GM19023 (cell line): Measurements from ENCODE around the gene SPATA13.

ENCODE experiments used
- ATAC-seq: cut with Tn5 transposase; IDR thresholded peaks from one replicate; pipeline ENCODE4 v1.9.1; 2021; ENCODE audit warnings: mild to moderate bottlenecking, moderate library complexity; ENCODE audit not compliant: unreplicated experiment

Gene SPATA13

DNA sequence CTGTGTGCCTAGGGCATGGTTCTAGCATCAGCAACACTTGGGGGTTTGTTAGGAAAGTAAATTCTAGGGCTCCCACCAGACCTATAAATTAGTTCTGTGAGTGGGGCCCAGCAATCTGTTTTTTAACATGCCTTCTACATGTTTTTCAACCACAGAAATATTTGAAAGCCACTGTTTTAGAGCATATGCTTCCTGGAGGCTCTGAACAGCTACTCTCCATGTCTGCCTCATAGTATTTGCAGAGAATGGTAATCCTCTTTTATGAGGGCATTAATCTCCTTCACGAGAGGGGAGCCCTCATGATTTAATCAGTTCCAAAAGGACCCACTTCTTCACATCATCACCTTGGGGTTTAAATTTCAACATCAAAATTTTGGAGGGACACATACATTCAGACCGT lies 6.0 kb downstream of the SPATA13 start:
- ATAC-seq, result no peak

GRCh38 chr13:24167666-24168391 lies 7.3 kb downstream of the SPATA13 start:
- no peak for ATAC-seq

GRCh38 chr13:24168392-24168750 lies 7.9 kb downstream of the SPATA13 start:
- no peak for ATAC-seq

- no peak for ATAC-seq
These were observed 8.5 kb downstream of the SPATA13 start for GRCh38 chr13:24168979-24169378.

DNA sequence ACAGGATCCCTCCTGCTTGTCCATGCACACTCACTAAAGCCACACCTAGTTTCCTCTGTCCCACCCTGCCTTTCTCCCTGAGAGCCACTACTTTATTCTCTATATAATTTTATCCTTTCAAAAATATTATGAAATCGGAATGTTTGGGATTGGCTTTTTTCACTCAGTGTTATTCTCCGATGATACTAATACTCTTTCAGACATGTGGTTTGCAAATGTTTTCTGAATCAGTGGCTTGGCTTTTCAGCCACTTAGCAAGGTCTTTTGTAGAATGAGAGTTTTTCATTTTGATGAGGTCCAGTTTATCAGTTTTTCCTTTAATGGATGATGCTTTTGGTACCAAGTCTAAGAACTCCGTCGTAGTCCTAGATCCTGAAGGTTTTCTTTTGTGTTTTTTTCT lies 11.6 kb downstream of the SPATA13 start:
- no peak for ATAC-seq

GRCh38 chr13:24173795-24174194 lies 13.3 kb downstream of the SPATA13 start:
- no peak for ATAC-seq

GRCh38 chr13:24175847-24176246 lies 15.3 kb downstream of the SPATA13 start:
- no peak for ATAC-seq

DNA sequence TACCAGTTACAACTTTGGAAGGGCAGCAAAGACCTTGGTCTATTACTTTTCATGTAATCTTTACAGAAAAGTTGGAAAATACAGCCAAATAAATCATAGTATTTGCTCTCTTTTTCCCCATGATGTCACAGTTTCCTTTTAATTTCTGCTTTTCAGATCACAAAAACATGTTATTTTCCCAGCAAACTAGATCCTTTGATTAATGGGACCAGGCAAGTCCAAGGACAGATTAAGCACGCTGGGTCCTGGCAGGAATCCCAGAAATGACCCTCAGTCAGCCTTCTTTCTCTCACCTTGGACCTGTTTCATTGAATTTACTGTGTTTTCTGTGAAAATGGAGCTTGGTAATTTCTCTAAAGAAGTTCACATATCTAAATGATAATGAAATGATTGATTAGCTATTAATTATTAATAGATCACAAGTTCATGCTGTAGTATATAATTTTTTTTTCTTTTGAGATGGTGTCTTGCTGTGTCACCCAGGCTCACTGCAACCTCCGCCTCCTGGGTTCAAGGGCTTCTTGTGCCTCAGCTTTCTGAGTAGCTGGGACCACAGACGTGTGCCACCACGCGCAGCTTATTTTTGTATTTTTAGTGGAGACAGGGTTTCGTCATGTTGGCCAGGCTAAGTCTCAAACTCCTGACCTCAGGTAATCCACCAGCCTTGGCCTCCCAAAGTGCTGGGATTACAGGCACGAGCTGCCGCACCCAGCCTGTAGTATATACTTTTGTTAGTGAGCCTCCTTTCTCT lies 16.0 kb downstream of the SPATA13 start:
- ATAC-seq, result no peak

DNA sequence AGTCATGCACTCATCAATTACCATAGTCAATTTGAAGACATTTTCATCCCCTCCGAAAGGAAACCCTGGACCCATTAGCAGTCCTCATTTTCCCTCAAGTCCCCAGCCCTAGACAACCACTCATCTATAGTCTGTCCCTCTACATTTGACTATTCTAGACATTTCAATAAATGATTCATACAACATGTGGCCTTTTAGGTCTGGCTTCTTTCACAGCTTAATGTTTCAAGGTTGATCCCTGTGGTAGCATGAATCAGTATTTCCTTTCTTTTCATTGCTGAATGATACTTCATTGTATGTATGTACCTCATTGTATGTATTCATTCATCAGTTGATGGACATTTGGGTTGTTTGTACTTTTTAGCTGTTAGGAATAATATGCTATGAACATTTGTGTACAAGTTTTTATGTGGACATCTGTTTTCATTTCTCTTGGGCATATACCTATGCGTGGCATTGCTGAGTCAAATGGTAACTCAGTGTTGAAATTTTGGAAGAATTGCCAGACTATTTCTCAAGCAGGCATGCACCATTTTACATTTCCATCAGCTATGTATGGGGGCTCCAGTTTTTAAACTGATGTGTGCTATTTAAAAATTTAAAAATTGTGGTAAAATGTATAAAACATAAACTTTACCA lies 18.4 kb downstream of the SPATA13 start:
- no peak for ATAC-seq

DNA sequence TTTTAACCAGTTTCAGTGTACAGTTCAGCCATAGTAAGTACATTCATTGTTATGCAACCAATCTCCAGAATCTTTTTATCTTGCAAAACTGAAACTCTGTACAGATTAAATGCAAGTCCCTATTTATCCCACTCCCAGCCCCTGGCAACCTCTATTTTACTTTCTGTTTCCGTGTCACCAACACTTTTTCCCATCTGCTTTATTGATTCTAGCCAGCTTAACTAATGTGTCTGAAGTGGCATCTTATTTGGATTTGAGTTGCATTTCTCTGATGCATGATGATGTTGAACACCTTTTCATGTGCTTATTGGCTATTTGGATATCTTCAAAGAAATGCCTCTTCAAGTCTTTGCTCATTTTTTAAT lies 18.9 kb downstream of the SPATA13 start:
- ATAC-seq, result no peak

GRCh38 chr13:24180750-24181377 lies 20.3 kb downstream of the SPATA13 start:
- ATAC-seq, result no peak

GRCh38 chr13:24181991-24182702 lies 21.6 kb downstream of the SPATA13 start:
- no peak for ATAC-seq

DNA sequence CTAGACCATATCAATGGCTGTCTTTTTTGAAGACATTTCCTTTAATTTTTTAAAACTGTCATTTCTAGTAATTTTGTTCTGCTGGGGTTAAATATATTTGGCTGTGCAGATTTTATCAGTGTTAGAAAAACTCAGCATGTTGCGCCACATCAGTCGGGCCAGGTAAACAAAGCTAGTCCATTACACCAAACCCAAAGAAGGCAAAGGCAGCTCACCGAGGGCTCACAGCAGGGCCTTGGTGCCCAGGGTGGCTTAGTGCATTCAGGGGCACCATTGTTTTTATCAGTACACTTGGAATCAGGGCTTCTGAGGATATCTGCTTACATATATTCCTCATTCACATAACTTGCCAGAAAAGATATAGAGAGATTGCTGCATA lies 22.2 kb downstream of the SPATA13 start:
- no peak for ATAC-seq

DNA sequence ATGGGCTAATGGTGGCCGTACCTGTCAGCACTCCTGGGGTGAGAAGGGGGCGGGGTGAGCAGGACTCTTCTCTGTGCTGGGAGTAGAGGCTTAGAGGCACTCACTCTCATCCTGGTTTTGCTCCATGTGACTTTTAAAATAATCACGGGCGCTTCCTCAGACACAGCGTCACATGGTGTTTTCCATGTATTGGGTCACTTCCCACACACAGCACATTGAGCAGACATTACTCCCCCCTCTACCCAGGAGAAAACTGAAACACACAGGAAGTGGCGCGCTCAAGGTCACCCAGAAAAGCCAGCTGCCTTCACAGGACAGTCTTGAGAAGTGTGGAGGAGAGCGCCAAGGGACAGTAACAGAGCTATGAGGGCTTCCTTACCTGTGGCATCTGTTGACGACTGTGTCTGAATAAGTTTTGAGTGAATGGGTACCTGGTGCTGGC lies 23.2 kb downstream of the SPATA13 start:
- ATAC-seq, result no peak

DNA sequence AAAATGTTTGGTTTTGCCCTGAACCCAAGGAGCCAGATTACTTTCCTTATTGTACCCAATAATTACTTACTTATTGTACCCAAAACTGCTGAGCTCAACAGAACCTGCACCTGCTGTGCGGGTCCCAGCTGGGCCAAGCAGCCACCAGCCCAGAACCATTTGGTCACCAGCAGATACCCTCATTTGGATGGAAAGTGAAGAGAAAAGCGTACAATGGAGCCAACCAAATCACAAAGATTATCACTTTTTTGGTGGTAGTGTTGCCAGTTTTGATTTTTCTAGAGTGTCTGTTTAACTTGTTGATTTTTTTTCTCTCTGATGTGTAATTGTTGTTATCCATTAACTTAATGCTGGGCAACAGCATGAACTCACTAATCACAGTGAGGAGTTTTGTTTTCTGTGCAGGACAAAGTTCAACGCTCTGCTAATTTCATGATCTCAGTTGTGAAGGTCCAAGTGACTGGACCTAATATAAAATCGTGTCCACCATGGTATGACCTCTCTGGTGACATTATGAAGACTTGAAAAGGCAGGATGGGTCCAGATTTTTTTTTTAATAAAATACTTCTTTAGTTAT lies 23.8 kb downstream of the SPATA13 start:
- no peak for ATAC-seq

DNA sequence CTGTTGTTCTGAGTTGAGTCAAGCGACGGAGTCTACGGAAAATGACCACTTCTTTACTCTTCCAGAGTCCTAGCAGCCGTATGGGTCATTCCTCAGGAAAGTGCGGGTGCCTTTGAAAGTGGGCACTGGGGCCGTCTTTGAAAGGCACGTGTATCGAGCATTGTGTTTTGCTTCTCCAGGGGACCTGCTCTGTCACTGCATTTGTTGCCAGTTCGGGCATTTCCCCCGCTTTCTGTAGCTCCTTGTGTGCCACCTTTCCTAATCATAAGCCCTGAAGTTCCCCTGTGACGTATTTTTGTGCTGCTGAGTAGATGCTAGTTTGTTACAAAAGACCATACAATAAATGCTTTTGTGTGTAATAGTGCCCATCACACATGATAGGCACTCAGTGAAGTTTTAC lies 24.4 kb downstream of the SPATA13 start:
- ATAC-seq, result no peak

GRCh38 chr13:24185591-24186232 lies 25.2 kb downstream of the SPATA13 start:
- ATAC-seq, result no peak

DNA sequence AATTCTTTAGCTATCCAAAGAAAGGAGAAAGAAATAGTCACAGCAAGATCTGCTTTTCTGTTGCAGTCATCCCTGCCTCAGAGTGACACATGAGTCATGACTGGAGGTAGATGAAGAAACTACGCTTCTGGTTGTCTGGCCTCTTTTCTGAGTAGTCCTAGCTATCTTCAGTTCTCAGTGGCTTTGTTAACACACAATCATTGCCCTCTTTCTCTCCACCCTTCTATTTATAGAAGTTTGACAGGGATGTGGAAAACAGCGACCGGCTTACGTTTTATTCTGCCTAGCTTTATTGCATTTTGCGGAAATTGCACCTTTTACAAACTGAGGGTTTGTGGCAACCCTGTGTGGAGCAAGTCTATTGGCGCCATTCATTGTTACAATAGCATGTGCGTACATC lies 26.7 kb downstream of the SPATA13 start:
- no peak for ATAC-seq

DNA sequence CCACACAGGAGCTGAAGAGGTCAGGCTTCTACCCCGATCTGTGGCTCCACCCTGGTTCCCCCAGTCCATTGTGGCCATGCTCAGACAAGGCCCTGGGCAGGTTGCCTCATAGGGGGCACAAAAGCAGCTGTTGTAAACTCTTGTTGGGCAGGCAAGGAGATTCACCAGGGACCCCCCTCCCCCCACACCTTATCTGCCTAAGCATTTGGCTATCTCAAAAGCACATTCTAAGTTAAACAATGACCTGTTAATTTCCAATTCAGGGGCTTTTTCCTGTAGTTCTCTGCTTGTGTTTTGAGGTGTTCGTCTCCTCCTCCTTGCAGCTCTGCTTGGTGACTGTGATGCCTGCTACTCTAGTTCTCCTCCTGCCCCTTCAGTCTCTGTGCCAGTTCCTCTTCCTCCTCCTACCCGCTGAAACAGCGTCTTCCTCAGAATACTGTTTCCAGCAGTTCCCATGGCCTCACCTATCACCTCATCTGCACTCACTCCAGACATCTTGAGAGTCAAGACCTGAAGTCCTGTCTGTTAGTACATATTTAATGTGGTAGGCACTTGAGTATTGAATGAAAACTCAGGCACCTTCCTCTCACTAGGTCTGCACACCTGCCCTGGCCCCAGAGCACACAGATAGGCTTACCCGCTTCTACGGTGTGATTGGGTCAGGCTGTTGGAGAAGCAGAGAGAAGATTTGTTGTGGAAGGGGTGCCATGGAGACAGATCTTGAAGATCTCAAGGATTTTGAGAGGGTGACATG lies 31.7 kb downstream of the SPATA13 start:
- ATAC-seq, result no peak

DNA sequence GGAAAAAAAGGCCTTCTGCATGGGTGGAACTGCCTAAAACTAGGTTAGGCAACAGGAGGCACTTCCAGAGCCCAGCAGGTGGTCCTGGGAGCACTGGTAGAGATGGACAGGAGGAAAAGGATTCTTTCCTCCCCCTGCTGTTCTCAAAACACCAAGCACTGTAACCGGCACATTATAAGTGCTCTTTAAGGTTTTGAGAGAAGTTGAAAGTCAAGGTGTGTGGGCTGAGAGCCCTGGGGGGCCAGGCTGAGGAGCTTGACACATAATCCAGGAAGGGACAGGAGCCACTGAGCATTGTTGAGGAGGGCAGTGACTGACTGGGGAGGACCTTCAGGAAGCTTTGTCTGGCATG lies 32.3 kb downstream of the SPATA13 start:
- no peak for ATAC-seq
